Breast epithelium (tissue), 3 donors: ENCODE results near the gene ZNF496.

ENCODE experiments used
- POLR2A ChIP-seq: fragments of 450-650 bp; IDR thresholded peaks from one replicate; pipeline ENCODE4 v1.6.1; 2016; ENCODE audit warnings: antibody characterized with exemption, mild to moderate bottlenecking, moderate library complexity
- TF ChIP-seq, protein P1 (sequence below), 3 donors: fragments of 450-650 bp; IDR thresholded peaks; one replicate each; pipeline ENCODE4 v1.5.1; 2016 to 2017; ENCODE audit warnings: antibody characterized with exemption in 3 of 3, mild to moderate bottlenecking in 3 of 3, moderate library complexity in 3 of 3

DNA sequence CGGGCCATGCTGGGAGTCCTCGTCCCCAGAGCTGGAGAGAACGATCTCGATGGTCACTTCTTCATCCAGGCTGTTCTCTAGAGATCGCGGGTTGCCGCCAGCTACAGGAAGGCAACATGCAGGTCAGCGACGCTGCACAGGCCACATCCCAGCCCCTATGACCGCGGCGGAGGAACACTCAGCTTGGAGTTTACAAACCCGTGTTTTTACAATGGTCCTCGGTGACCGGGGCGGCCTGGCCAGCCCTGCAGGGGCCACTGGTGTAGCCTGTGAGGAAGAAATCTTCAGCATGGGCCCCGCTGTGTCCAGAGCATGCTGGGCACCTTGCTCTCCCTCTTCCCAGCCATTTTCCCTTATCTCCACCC, 30.5 kb downstream of the ZNF496 start:
- TF ChIP-seq, protein P1, sequence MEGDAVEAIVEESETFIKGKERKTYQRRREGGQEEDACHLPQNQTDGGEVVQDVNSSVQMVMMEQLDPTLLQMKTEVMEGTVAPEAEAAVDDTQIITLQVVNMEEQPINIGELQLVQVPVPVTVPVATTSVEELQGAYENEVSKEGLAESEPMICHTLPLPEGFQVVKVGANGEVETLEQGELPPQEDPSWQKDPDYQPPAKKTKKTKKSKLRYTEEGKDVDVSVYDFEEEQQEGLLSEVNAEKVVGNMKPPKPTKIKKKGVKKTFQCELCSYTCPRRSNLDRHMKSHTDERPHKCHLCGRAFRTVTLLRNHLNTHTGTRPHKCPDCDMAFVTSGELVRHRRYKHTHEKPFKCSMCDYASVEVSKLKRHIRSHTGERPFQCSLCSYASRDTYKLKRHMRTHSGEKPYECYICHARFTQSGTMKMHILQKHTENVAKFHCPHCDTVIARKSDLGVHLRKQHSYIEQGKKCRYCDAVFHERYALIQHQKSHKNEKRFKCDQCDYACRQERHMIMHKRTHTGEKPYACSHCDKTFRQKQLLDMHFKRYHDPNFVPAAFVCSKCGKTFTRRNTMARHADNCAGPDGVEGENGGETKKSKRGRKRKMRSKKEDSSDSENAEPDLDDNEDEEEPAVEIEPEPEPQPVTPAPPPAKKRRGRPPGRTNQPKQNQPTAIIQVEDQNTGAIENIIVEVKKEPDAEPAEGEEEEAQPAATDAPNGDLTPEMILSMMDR (IDR thresholded peaks at IDR 0.05), result no peak
- TF ChIP-seq POLR2A, result no peak
